GM23338 (cell line): ENCODE results near the gene TBC1D7.

Experiments
- CREB1 ChIP-seq: fragments of 250-450 bp; sonication (Bioruptor Pico); IDR thresholded peaks from 2 replicates; pipeline ENCODE4 v1.5.0; 2020; ENCODE audit warnings: low read depth, mild to moderate bottlenecking, moderate library complexity
- CTCF ChIP-seq, 2 experiments: fragments of 200-600 bp in 1 of 2; sonication (generic) in 1 of 2; conservative IDR thresholded peaks; 2 replicates each; pipeline versions ENCODE4 v1.5.1 to v1.6.1; 2016 to 2017; ENCODE audit warnings: antibody characterized with exemption in 2 of 2, low read depth in 2 of 2, mild to moderate bottlenecking in 2 of 2, moderate library complexity in 1 of 2
- ETS1 ChIP-seq: IDR thresholded peaks from 2 replicates; pipeline ENCODE4 v1.6.1; 2016; ENCODE audit warnings: antibody characterized with exemption
- EZH2 ChIP-seq: fragments of 200-600 bp; sonication (generic); IDR thresholded peaks from one replicate; pipeline ENCODE4 v1.8.0; 2017; ENCODE audit warnings: antibody characterized with exemption, mild to moderate bottlenecking, low read depth; ENCODE audit not compliant: unreplicated experiment
- EZH2phosphoT487 ChIP-seq: fragments of 200-600 bp; sonication (generic); IDR thresholded peaks from one replicate; pipeline ENCODE4 v1.8.1; 2018; ENCODE audit warnings: antibody characterized with exemption; ENCODE audit not compliant: unreplicated experiment
- POLR2AphosphoS5 ChIP-seq: IDR thresholded peaks from 2 replicates; pipeline ENCODE4 v1.6.1; 2016; ENCODE audit warnings: antibody characterized with exemption, low read depth
- ZNF114 ChIP-seq: fragments of 250-450 bp; sonication (Bioruptor Pico); IDR thresholded peaks from 2 replicates; pipeline ENCODE4 v1.5.0; 2020; ENCODE audit warnings: mild to moderate bottlenecking, moderate library complexity

GRCh38 chr6:13283331-13283730, 45.0 kb downstream of the TBC1D7 start:
- TF ChIP-seq CTCF (conservative IDR thresholded peaks at IDR 0.05; ENCODE audit: low read depth in 2 of 2) (no peak), POLR2AphosphoS5 (no peak), EZH2phosphoT487 (no peak), CREB1 (CRISPR knock-in tag) (no peak), ZNF114 (CRISPR knock-in tag) (no peak), EZH2 (no peak), ETS1 (no peak)
